Caco-2 (cell line): ENCODE data around the gene DLG3. TPM values are rescaled to one million over a fixed set of nuclear protein-coding genes. Genes with fewer than 3 reads are reported as not detected.
"Not testable (repeated sequence)": the region's sequence is repeated elsewhere in the genome, so short reads cannot be mapped to it uniquely, and the experiment has no call there.

Source experiments
- BruUV-seq: library from RNA; stranded (reverse); fragments of 400-500 nt; replicated peaks from 2 replicates; lab custom pipeline; 2021; lab: Mats Ljungman, UMichigan
- CTCF ChIA-PET: fragments of 300-600 bp; sonication (Branson Sonifier 250); formaldehyde crosslinking; loops from one replicate; lab custom pipeline; 2022; ENCODE audit warnings: antibody characterized with exemption; lab: Charles Lee
- POLR2A ChIA-PET: fragments of 300-600 bp; sonication (Branson Sonifier 250); formaldehyde crosslinking; loops from one replicate; lab custom pipeline; 2022; ENCODE audit warnings: antibody characterized with exemption; lab: Charles Lee
- DNase-seq, 2 experiments: peaks; one replicate each; pipeline versions ENCODE4 v3.0.0 to v3.0.0-alpha.2; 2020 to 2022
- H3K27me3 ChIP-seq: replicated peaks from 2 replicates; pipeline ENCODE4 v1.6.0; 2011; ENCODE audit warnings: low read length; ENCODE audit not compliant: control insufficient read depth, insufficient read depth
- H3K36me3 ChIP-seq: 2 replicates; pipeline ENCODE4 v1.5.1; 2011; ENCODE audit warnings: low read length; ENCODE audit not compliant: control insufficient read depth, insufficient read depth
- H3K4me1 ChIP-seq: fragments of 250-450 bp; sonication (Bioruptor Pico); 2 replicates; pipeline ENCODE4 v1.5.1; 2020; ENCODE audit warnings: mild to moderate bottlenecking
- H3K4me3 ChIP-seq: 2 replicates; pipeline ENCODE4 v1.5.1; 2011; ENCODE audit warnings: low read depth, mild to moderate bottlenecking, control low read depth, low read length
- H3K9me3 ChIP-seq: fragments of 250-450 bp; sonication (Bioruptor Pico); 2 replicates; pipeline ENCODE4 v1.5.1; 2020; ENCODE audit warnings: mild to moderate bottlenecking, moderate library complexity
- H3K27ac Mint-ChIP-seq: one replicate; pipeline ENCODE4 v1.8.0; 2022; ENCODE audit warnings: mixed read lengths; ENCODE audit not compliant: unreplicated experiment
- H3K27me3 Mint-ChIP-seq: one replicate; pipeline ENCODE4 v1.8.0; 2022; ENCODE audit warnings: mixed read lengths; ENCODE audit not compliant: insufficient read depth, unreplicated experiment
- H3K36me3 Mint-ChIP-seq: one replicate; pipeline ENCODE4 v1.8.0; 2022; ENCODE audit warnings: mild to moderate bottlenecking, mixed read lengths; ENCODE audit not compliant: insufficient read depth, unreplicated experiment
- H3K4me1 Mint-ChIP-seq: one replicate; pipeline ENCODE4 v1.8.0; 2022; ENCODE audit warnings: low read depth, mixed read lengths; ENCODE audit not compliant: unreplicated experiment
- H3K4me3 Mint-ChIP-seq: one replicate; pipeline ENCODE4 v1.8.0; 2022; ENCODE audit warnings: mild to moderate bottlenecking, moderate library complexity, mixed read lengths; ENCODE audit not compliant: unreplicated experiment
- H3K9me3 Mint-ChIP-seq: one replicate; pipeline ENCODE4 v1.8.0; 2022; ENCODE audit warnings: mixed read lengths; ENCODE audit not compliant: unreplicated experiment
- CTCF ChIP-seq, 2 experiments: fragments of 200-600 bp in 1 of 2; IDR thresholded peaks; 1 replicate in 1 of 2; 2 replicates in 1 of 2; pipeline versions ENCODE4 v1.5.1 to v1.8.0; 2011 to 2022; ENCODE audit warnings: antibody characterized with exemption in 1 of 2, control low read depth in 1 of 2, inconsistent platforms in 1 of 2, low read depth in 1 of 2, low read length in 1 of 2, mild to moderate bottlenecking in 1 of 2, moderate library complexity in 1 of 2; ENCODE audit not compliant: insufficient read depth in 1 of 2, severe bottlenecking in 1 of 2, unreplicated experiment in 1 of 2
- intact Hi-C: fragments of 100-400 bp; cut with micrococcal nuclease; formaldehyde crosslinking; loops from one replicate; pipeline ENCODE4 v1.10.0; 2022; ENCODE audit not compliant: unreplicated experiment
- total RNA-seq: library from RNA; stranded (reverse); gene quantifications from 2 replicates; pipeline ENCODE4 v1.2.3, GENCODE V29; 2022

Gene DLG3
- total RNA-seq, 1 experiment from 2014 or later, result 58.5 TPM

DNA sequence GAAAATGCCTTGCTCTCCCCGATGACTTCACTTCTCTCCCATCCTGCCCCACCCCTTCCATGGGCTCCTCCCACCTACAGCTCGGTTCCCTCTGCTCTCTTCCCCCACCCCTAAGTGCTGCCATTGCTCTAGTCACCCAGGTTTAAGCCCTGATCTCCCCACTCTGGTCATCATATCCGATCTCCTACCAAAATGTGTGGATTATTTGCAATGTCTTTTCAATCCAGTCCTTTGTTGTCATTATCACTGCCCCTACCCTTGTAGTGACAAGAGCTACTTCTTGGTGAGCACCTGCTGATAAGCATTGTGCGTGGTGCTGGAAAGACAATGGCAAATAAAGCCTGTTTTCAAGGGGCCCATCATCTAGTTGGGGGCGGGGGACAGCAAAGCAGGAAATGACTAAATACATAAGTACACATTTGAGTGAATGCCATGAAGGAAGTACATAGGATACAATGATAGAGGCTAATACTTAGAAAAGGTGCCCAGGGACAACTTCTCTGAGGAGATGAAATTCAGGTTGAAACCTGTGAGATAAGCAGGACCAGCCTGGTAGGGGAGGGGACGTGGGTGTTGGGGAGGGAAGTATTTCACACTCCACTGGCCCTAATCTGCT is 63.8 kb downstream of the DLG3 start:
- TF ChIP-seq CTCF (IDR thresholded peaks at IDR 0.05; ENCODE audit: insufficient read depth in 1 of 2, low read depth in 1 of 2, low read length in 1 of 2, severe bottlenecking in 1 of 2, unreplicated experiment in 1 of 2), result no peak
- H3K9me3 Mint-ChIP-seq, result no peaks in the 10 kb centered on the region
- H3K27me3 Mint-ChIP-seq, result no peaks in the 10 kb centered on the region
- H3K36me3 Mint-ChIP-seq, result peaks cover 16% of the 10 kb centered on the region
- Histone ChIP-seq H3K4me1 (no peaks in the 10 kb centered on the region), H3K27me3 (no peaks in the 10 kb centered on the region), H3K4me3 (no peak overlapping the region), H3K9me3 (no peaks in the 10 kb centered on the region), H3K36me3 (no peaks in the 10 kb centered on the region)
- no peak for DNase-seq
- BruUV-seq, result no TSS peak
- no peak overlapping the region for H3K4me3 Mint-ChIP-seq
- peaks cover 18% of the 10 kb centered on the region for H3K4me1 Mint-ChIP-seq
- no peak overlapping the region for H3K27ac Mint-ChIP-seq
- ChIA-PET CTCF (interaction anchor here (1.2 kb wide), 1 partner anchor 54 kb away, joined by 8 read pairs; no protein-coding TSS in a partner anchor), POLR2A (no interaction called here)
- intact Hi-C loops, result loop anchor here (10.0 kb wide), 1 partner anchor 54 kb away; no protein-coding TSS in a partner anchor

- Histone ChIP-seq H3K4me1 (no peaks in the 10 kb centered on the region), H3K4me3 (no peak overlapping the region), H3K9me3 (no peaks in the 10 kb centered on the region), H3K36me3 (no peaks in the 10 kb centered on the region), H3K27me3 (no peaks in the 10 kb centered on the region)
- no peaks in the 10 kb centered on the region for H3K9me3 Mint-ChIP-seq
- no peak overlapping the region for H3K27ac Mint-ChIP-seq
- CTCF ChIA-PET, result no interaction called here
- no TSS peak for BruUV-seq
- H3K4me1 Mint-ChIP-seq, result peaks cover 18% of the 10 kb centered on the region
- no peak overlapping the region for H3K4me3 Mint-ChIP-seq
- no peak for DNase-seq
- intact Hi-C loops, result loop anchor here (10.0 kb wide), 1 partner anchor 54 kb away; no protein-coding TSS in a partner anchor
- H3K27me3 Mint-ChIP-seq, result no peaks in the 10 kb centered on the region
- peaks cover 16% of the 10 kb centered on the region for H3K36me3 Mint-ChIP-seq
- TF ChIP-seq CTCF (IDR thresholded peaks at IDR 0.05; ENCODE audit: insufficient read depth in 1 of 2, low read depth in 1 of 2, low read length in 1 of 2, severe bottlenecking in 1 of 2, unreplicated experiment in 1 of 2), result no peak
- POLR2A ChIA-PET, result no interaction called here
Observed at GRCh38 chrX:70509078-70509477, 64.4 kb downstream of the DLG3 start.

- H3K4me3 ChIP-seq, H3K9me3 ChIP-seq, POLR2A ChIA-PET, H3K36me3 ChIP-seq, DNase-seq, H3K27ac Mint-ChIP-seq, CTCF ChIA-PET, H3K4me3 Mint-ChIP-seq, BruUV-seq, H3K9me3 Mint-ChIP-seq, H3K27me3 Mint-ChIP-seq, H3K4me1 ChIP-seq, H3K36me3 Mint-ChIP-seq, H3K27me3 ChIP-seq, intact Hi-C loops, H3K4me1 Mint-ChIP-seq: not testable (repeated sequence)
Observed at GRCh38 chrX:70515270-70515669, 70.6 kb downstream of the DLG3 start.

GRCh38 chrX:70515692-70516091 is 71.1 kb downstream of the DLG3 start:
- POLR2A ChIA-PET, result not testable (repeated sequence)

More at GRCh38 chrX:70515692-70516091, 71.1 kb downstream of the DLG3 start:
- H3K36me3 Mint-ChIP-seq, H3K9me3 Mint-ChIP-seq, H3K9me3 ChIP-seq, BruUV-seq, H3K36me3 ChIP-seq, intact Hi-C loops, H3K27me3 Mint-ChIP-seq, CTCF ChIA-PET, H3K4me3 ChIP-seq, H3K27ac Mint-ChIP-seq, H3K27me3 ChIP-seq, DNase-seq, H3K4me1 Mint-ChIP-seq, H3K4me3 Mint-ChIP-seq, H3K4me1 ChIP-seq: not testable (repeated sequence)
